ENCODE measurements around the gene SIX2. TPM values are rescaled to one million over a fixed set of nuclear protein-coding genes. Genes with fewer than 3 reads are reported as not detected.

Gene SIX2
- total RNA-seq, 1 experiment from 2014 or later = 0.52 TPM

DNA sequence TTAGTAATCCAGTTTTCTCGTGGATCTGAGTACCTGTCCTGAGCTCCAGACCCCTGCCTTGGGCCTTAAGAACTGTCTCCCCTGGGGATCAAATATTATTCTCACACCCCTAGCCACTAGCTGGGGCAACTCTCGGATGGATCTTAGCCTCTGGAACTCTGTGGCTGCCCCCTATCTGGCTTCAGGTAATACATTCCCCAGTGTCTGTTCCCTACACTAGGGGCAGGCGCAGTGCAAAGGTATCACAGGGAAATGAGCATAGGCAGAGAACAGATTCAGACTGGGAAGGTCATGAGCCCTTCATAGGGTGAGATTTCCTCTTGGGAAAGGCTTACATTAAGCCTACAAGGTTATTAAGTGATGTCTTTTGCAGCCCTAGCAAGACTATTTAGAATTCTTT, 11.2 kb upstream of the SIX2 start:
- no peak for DNase-seq (ENCODE audit: low spot score)

DNA sequence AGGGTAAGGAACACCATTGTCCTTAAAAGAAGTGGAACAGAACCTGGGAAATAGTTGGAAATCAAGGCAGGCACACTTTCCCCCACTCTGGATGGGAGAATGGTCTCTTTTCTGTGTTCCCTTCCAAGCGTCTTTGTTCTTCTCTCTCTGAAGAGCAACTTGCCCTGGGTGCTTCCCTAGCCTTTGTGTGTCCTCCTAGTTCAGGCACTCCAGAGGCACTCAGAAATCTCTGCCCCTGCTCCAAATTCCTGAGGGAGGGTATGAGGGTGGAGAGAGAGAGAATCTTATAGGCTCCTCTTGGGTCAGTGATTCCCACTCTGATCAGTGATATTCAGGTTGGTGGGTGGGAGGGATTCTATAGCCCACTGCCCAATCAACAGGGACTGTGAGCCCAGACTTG, 8.8 kb upstream of the SIX2 start:
- no peak for DNase-seq (ENCODE audit: low spot score)

DNA sequence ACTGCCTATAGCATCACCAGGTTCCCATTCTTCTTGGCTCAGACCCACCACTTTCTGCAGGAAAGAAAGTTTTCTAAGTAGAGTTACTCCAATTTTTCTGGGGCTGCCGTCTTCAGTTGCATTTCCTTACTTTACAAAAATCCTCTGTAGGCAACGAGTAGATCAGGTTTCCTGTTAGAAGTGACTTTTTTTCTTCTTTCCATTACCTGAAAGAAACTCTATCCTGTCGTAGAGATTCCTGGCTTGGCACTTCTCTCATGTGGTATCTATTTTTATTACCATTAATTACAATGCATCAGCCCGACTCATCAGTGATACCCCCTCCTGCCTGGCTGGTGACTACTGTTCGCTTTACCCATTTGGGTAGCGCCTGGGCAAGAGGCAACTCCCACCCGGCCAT, 5.6 kb upstream of the SIX2 start:
- no peak for DNase-seq (ENCODE audit: low spot score)

DNA sequence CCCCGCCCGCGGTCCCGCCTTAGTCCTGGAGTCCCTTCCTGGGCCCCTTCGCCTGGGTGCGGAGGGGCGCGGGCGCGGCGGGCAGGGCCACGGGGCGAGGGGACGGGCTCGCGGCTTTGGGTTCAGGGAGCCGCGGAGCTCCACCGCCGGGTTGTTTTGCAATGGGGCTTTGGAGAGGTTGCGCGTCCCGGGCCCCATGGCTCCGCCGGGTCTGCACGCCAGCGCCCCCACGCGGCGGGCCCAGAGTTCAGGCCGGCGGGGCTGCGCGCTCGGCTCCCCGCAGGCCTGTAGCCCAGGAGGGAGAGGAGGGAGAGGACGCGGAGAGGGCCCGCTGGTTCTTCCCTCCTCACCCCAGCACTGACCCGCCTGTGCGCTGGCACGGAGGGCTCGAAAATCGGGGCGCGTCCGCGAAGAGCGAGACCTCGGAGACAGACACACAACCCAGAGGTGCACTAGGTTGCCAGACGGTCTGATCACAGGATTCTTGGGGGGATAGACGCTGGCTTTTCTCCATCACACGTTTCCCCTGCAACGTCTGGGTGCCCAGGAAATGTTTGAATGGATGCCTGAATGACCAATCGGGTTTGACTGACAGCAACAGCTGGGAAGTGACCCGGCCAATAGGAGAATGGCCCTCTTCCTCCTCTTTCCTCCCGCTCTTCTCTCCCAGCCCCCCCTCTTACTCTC, 4.9 kb upstream of the SIX2 start:
- DNase-seq (ENCODE audit: low spot score) = no peak

DNA sequence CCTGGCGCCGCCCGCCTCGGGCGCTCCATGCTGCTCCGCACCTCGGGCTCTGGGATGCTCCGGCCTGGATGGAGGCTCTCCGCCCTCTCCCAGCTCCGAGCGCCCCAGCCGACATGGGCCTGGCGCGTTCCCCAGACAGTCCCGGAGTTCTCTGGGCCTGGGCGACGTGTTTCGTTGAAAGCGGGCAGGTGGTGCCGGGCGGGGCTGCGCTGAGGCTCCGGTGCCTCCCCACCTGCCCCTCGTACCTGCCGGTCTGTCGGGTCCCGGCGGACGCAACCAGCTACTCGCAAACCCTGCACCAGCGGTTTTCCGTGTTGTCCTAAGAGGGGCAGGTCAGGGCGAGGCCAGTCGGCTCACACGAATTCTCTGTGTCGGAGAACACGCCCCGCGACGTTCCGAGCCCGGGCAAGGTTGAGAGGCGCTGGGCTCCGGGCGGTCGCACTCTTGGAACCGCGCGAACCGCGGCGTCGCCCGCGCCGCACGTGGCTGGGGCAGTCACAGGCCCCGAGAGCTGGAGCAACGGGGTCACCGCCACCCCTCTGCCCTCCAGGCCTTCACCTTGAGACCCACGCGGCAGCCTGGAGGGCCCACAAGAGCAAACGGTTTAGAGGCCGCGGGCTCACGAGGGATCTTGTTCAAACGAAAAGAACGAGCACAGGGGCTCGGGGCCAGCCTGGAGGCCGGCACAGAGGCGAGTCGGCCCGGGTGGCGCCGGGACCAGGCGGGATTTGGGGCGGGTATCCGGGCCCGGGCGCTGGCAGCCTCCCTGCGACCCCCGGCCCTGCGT, 4.2 kb upstream of the SIX2 start:
- DNase-seq (ENCODE audit: low spot score) = no peak

DNA sequence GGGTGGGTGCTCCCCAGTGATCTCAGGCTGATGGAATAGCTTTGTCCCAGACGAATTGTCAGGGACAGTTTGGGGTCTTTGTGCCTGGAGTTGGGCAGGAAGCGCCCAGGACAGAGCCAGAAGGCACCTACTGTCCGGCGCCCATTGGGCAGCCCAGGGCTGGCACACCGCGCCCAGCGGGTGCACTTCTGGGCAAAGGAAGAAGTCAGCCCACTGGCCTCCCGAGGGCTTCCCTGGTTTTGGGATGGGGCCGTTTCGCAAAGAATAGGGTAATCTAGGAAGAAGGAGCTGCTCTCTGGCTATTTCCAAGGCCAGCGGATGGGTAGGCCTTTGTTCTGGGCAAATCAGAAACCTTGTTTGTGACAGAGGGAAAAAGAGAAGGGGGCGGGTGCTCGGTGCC, 3.5 kb upstream of the SIX2 start:
- no peak for DNase-seq (ENCODE audit: low spot score)

DNA sequence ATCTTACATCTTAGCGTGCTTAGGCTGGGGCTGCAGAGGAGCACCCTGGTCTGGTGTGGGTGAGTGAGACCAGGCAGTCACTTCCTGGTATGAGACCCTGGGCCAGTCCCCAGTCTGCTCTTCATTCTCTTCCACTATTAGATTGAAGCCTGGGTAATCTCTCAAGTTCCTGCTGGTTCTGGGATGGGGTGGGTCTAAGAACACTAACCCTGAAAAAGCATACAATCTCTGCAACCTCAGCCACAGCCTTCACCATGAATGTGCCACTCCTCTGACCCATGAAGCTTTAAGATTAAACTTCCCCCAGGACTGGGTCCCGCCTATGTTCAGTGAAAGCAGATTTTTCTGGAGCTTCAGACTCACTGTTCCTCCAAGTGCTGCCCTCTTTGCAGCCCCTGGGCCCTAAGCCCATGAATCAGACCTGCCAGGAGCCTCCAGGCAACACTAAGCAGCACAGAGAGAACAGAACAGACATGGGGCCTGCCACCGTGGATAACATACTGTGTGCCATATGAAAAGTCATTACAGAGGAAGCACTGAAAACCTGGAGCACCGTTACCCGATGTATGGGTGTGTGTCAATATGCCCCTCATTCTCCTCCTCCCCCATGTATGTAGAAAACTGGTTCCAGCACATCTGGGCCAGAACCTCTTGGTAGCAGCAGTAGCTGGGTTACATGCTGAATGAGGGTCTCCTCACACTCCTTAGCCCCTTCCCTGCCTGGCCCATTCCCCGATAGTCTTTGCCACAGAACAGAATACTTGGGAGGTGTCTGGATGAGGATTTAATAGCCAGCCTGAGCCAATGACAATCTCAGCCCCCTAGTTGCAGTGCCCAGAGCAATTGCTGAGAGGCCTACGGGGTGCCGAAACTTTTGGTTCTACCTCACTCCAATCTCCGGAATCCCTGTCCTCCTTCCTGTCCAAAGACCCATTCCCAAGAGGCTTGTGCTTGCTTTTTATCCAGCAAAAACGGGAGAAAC, 2.7 kb upstream of the SIX2 start:
- DNase-seq (ENCODE audit: low spot score) = no peak

DNA sequence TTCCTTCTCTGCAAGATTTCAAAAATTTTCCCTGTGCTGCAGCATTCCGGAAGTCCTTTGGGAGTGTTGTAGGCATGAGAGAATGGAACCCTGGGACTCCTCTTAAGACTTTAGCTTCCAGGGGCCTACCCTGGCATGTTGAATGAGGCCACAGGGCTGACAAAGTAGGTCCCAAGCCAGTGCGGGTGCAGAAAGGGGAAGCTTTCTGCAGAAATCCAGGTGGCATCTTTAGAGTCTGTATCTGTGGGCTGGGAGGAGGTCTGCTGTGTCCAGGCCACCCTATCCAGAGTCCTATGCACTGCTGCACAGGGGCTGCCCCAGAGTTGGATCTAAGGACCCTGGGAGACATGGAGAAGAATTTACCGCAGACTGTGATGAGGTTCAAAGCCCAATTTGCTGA, 1.9 kb upstream of the SIX2 start:
- no peak for DNase-seq (ENCODE audit: low spot score)

DNA sequence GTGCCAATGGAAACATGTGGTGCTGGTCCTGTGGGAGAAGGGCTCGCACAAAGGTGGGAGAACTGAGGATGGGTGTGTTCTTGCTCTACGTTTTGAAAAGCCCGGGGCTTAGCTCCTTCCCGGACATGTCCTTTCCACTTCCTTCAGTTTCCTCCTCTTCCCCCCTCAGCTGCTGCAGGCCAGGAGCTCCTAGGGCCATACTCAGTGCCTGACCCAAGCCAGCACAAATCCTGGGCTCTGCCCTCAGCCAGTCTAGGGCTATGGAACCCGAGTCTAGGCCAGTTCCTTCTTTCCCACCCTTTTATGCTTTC, 1.4 kb upstream of the SIX2 start:
- no peak for DNase-seq (ENCODE audit: low spot score)

DNA sequence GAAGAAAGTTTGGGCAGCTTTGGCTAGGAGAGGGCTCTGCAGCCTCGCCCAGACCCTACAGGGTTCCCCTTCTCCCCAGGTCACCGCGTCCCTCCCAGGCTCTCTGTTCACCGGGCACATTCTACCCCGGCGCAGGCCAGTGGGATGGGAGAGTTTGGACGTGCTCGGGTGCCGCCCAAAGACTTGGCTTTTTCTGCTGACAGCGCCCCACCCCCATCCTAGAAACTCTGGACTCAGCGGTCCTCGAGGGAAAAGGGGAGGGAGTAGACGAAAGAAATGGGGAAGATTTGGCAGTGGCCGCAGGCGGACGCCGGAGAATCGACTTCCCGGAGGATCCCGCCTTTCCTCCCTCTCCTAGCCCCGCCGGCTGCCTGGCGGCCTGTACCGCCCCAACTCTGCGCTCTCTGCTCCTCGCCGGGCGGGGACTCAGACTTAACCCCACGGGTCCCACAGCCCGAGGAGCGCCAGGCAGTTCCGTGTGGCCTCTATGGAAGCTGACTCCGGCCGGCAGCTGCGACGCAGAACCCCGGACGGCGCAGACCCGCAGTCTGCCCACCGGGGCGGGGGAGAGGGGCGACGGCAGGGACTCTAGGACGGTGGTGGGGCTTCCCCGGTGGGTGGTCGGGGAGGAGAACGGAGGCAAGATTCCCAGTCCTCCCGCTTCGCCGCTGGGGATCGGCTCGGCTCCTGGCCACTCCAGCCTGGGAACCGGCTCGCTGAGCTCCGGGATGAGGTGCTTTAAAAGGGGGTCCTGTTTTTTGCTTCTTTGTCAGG, 863 bp upstream of the SIX2 start:
- DNase-seq (ENCODE audit: low spot score) = peak; percentile 53

DNA sequence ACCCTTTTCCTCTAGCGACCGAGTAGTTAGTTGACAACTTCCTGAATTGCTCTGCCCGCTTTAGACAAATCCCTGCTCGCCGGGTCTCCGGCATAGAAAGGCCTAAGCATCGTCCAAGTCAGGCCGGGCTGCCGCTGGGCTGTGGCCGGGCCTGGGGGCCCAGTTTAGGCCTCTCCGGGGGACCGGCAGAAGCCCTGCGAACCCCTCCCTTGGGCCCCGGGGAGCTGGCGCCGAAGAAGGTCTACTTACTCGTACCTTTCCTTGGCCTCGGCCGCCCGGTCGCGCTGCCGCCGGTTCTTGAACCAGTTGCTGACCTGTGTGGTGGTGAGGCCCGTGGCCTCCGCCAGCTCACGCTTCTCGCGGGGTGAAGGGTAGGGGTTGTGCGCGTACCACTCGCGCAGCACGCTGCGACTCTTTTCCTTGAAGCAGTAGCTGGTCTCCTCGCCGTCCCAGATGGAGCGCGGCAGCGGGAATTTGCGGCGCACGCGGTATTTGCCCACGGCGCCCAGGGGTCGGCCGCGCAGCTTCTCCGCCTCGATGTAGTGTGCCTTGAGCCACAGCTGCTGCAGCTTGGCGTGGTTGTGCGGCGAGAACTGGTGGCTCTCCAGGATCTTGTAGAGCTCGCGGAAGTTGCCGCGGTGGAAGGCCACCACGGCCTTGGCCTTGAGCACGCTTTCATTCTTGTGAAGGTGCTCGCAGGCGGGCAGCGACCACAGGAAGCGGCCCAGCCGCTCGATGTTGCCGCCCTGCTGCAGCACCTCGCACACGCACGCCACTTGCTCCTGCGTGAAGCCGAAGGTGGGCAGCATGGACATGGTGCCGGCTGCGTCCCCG, 739 bp downstream of the SIX2 start:
- DNase-seq (ENCODE audit: low spot score) = no peak

DNA sequence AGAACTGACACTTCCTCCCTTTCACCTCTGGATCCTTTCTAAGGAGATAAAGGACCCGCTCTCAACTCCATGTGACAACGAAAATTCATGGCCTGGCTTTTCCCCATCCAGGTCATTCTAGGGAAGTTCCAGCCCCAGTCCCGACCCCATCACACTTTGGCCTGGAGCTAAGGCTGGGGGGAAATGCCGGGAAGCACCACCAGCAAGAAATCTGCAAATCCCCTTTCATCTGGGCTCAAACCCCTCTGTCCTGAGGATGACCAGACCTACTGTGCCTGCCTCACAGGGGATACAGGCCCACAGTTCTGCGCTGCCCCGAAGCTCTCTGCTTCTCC, 1.3 kb downstream of the SIX2 start:
- no peak for DNase-seq (ENCODE audit: low spot score)

DNA sequence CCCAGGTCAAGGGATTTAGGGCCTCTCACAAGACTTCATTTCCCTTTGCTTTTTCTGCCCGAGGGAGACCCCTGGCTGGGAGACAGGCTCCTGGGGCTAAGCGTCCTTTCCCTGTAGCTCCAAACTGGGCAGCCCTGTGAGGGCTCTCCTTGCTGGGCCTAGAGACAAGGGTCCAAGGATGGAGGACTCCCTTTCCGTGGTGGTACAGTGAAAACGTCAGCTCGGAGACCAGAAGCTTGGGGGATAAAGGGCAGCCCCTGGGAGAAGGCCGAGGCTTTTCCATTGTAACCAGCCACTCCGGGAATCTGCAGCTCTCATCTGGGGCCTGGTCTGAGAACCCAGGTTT, 2.3 kb downstream of the SIX2 start:
- DNase-seq (ENCODE audit: low spot score) = no peak

DNA sequence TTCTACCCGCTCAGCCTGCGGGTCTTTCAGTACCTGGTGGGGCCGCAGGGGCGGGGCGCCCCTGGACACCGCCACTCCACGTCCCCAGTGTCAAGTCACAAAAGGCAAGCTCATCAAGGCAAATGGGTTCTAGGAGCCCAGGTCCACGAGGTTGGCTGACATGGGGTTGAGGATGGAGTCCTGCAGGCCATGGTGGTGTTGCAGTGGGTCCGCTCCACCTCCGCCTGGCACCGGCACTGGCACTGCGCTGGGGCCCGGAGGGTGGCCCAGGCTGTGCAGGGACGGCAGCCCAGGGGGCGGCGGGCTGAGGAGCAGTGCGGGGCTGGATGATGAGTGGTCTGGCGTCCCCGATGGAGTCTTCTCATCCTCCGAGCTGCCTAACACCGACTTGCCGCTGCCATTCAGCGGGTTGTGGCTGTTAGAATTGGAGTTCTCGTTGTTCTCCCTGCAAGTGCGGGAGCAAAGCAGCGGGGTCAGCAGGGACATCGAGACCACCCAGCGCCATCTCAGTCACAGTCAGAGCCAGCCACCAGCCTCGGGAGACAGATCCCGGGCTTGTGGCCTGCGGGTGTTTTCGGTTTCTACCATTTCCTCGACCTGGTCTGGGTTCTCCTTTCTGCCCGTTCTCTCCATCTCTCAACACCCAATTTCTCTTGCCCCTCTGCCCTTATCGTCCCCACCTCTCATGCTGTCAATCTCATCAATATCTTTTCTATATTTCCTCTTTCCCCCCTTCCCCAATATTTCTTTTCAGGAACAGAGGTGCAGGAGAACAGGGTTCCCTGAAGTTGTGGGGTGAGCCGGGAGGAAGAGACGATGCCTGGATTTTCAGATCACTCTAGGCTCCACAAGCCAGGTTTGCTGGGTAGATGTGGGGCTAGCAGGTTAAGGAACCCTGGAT, 3.0 kb downstream of the SIX2 start:
- no peak for DNase-seq (ENCODE audit: low spot score)

DNA sequence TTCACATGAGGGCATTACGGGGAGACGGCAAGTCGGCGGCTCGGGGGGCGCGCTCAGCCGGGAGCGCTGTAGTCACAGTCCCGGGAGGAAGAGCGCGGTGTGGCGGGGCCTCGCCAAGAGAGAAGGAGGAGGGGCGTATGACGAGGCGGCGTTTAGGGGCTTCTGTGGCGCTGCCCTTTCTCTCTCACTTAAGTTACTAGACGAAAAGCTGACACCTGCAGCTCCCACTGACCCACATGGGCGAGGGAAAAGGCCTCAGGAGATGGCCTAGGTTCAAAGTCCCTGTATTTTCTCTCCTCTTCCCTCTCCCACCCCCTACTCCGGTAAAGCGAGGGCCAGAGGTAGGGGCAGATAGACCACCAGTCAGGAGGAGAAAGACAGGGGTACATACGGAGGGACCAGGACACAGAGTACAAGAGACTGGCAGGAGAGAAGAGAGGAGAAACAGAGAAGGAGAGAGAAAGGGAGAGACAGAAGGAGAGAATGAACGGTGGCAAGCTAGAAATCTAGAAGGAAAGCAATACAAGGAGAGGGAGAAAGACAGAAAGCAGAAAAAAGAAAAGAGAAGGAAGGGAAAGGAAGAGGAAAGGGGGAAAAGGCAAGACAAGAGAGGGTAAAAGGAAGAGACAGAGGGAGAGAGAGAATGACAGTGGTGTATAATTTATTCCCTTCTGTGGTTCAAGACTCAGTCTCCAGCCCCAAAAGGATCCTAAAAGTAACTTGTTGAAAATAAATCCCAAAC, 3.8 kb downstream of the SIX2 start:
- no peak for DNase-seq (ENCODE audit: low spot score)

DNA sequence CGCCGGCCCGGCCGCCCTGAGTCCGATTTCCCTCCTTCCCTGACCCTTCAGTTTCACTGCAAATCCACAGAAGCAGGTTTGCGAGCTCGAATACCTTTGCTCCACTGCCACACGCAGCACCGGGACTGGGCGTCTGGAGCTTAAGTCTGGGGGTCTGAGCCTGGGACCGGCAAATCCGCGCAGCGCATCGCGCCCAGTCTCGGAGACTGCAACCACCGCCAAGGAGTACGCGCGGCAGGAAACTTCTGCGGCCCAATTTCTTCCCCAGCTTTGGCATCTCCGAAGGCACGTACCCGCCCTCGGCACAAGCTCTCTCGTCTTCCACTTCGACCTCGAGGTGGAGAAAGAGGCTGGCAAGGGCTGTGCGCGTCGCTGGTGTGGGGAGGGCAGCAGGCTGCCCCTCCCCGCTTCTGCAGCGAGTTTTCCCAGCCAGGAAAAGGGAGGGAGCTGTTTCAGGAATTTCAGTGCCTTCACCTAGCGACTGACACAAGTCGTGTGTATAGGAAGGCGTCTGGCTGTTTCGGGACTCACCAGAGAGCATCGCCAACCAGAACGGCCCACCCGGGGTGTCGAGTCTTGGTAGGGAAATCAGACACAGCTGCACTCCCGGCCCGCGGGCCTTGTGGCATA, 4.6 kb downstream of the SIX2 start:
- DNase-seq (ENCODE audit: low spot score) = no peak

DNA sequence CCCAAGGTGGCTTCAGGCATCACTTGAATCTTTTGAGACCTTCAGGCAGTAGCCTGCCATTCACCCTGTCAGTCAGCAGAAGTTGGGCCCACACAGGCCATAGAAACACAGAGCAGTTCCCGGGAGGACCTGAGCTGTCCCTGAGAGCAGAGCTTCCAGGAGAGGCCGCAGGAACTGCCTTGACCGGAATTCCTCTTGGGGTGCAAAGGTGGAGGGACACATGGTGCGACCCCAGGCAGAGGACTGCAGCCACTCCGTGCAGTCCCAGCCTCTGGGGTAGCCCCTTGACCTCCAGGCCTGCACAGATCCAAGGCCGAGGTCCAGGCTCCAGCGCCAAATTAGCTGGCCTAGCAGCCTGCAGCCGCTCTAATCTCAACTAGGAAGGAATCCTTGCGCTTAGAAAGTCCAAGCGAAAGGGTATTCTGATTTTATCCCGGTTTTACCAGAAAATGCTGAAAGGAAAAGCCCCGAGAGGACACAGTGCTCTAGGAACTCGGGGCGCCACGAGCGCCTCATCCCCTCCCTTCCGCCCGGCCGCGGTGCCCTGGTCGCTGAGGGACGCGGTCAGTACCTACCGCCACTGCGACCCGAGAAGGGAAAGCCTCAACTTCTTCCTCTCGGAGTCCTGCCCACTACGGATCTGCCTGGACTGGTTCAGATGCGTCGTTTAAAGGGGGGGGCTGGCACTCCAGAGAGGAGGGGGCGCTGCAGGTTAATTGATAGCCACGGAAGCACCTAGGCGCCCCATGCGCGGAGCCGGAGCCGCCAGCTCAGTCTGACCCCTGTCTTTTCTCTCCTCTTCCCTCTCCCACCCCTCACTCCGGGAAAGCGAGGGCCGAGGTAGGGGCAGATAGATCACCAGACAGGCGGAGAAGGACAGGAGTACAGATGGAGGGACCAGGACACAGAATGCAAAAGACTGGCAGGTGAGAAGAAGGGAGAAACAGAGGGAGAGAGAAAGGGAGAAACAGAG, 5.4 kb downstream of the SIX2 start:
- DNase-seq (ENCODE audit: low spot score) = no peak

DNA sequence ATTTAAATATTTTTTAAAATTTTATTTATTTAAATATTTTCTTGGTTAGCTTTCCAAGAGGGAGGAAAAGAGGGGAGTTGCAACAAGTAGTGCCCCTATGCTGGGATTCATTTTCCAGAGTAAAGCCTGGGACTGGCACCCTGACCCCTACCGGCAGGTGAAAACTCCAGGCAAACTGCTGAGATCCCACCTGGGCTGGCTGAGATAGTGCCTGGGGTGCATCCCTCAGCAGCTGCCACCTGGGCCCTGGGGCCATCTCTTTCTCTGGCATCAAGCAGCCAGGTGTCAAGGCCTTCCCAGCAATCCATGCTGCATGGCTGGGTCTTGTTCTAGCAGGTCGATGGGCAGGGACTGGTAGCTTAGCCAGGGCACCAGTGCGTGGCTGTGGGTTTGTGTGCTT, 6.6 kb downstream of the SIX2 start:
- no peak for DNase-seq (ENCODE audit: low spot score)
